HCT116 (cell line): Measurements from ENCODE around the gene ZNF429. TPM values are rescaled to one million over a fixed set of nuclear protein-coding genes. Genes with fewer than 3 reads are reported as not detected.
"Not testable (repeated sequence)": the region's sequence is repeated elsewhere in the genome, so short reads cannot be mapped to it uniquely, and the experiment has no call there.

Experiments used
- ATAC-seq: fragments of 200-7000 bp; cut with Tn5 transposase; 2 replicates; pipeline ENCODE4 v1.9.1; 2020; ENCODE audit warnings: mild to moderate bottlenecking, moderate library complexity
- BruUV-seq: library from RNA; stranded (reverse); fragments of 400-500 nt; replicated peaks from 2 replicates; lab custom pipeline; 2021; lab: Mats Ljungman, UMichigan
- CTCF ChIA-PET: fragments of 300-600 bp; sonication (Branson Sonifier 250); formaldehyde crosslinking; loops from one replicate; lab custom pipeline; 2021; ENCODE audit warnings: antibody characterized with exemption; lab: Charles Lee
- POLR2A ChIA-PET: fragments of 300-600, 350-600 bp; sonication (Branson Sonifier 250); formaldehyde crosslinking; loops from one replicate; lab custom pipeline; 2021; ENCODE audit warnings: antibody characterized with exemption; lab: Charles Lee
- RAD21 ChIA-PET, 2 experiments: fragments of 300-600 bp; sonication (Branson Sonifier 250); formaldehyde crosslinking; loops; one replicate each; lab custom pipeline; 2023; ENCODE audit warnings: low total read pairs in 2 of 2; ENCODE audit not compliant: uncharacterized antibody in 2 of 2, unreplicated experiment in 2 of 2, low non-redundant PET in 1 of 2; lab: Charles Lee
- DNase-seq: peaks from one replicate; pipeline ENCODE4 v3.0.0-alpha.2; 2010; ENCODE audit warnings: low read depth, low spot score
- H2AFZ ChIP-seq: fragments of 200-600 bp; shearing (Covaris generic), sonication (generic); 2 replicates; pipeline ENCODE4 v1.6.1; 2017; ENCODE audit warnings: low read depth, mixed run types, mixed read lengths, antibody characterized with exemption, low read length; ENCODE audit not compliant: poor library complexity, severe bottlenecking
- H3K27ac ChIP-seq: 2 replicates; pipeline ENCODE4 v1.5.1; 2012; ENCODE audit warnings: low read depth, low read length
- H3K27me3 ChIP-seq: fragments of 200-600 bp; sonication (generic); 2 replicates; pipeline ENCODE4 v1.6.1; 2016; ENCODE audit warnings: mixed run types, low read length, mixed read lengths; ENCODE audit not compliant: insufficient read depth
- H3K36me3 ChIP-seq, 2 experiments: fragments of 200-500 bp in 1 of 2; fragments of 200-600 bp in 1 of 2; sonication (Bioruptor generic) in 1 of 2; sonication (generic) in 1 of 2; 2 replicates each; pipeline versions ENCODE4 v1.5.1 to v1.6.1; 2014 to 2016; ENCODE audit warnings: low read length in 2 of 2, inconsistent platforms in 1 of 2, mixed read lengths in 1 of 2, mixed run types in 1 of 2; ENCODE audit not compliant: insufficient read depth in 2 of 2, control insufficient read depth in 1 of 2
- H3K4me1 ChIP-seq, 2 experiments: fragments of 200-600 bp in 1 of 2; sonication (generic) in 1 of 2; 2 replicates each; pipeline versions ENCODE4 v1.5.1 to v1.6.1; 2012 to 2017; ENCODE audit warnings: low read length in 2 of 2, inconsistent platforms in 1 of 2, mild to moderate bottlenecking in 1 of 2, mixed read lengths in 1 of 2, mixed run types in 1 of 2, moderate library complexity in 1 of 2; ENCODE audit not compliant: insufficient read depth in 2 of 2, control insufficient read depth in 1 of 2
- H3K4me2 ChIP-seq: fragments of 200-600 bp; sonication (generic); 2 replicates; pipeline ENCODE4 v1.6.1; 2017; ENCODE audit warnings: mixed run types, low read length, mixed read lengths
- H3K4me3 ChIP-seq, 2 experiments: fragments of 200-600 bp in 1 of 2; sonication (generic) in 1 of 2; replicated peaks in 1 of 2; 2 replicates each; pipeline ENCODE4 v1.5.1; 2011 to 2016; ENCODE audit warnings: low read length in 2 of 2, control low read depth in 1 of 2, low read depth in 1 of 2, mild to moderate bottlenecking in 1 of 2, mixed read lengths in 1 of 2, mixed run types in 1 of 2
- H3K79me2 ChIP-seq: fragments of 200-600 bp; sonication (generic); 2 replicates; pipeline ENCODE4 v1.6.1; 2017; ENCODE audit warnings: mild to moderate bottlenecking, mixed run types, low read length, moderate library complexity, mixed read lengths; ENCODE audit not compliant: insufficient read depth
- H3K9ac ChIP-seq: fragments of 200-600 bp; sonication (generic); 2 replicates; pipeline ENCODE4 v1.6.1; 2016; ENCODE audit warnings: low read length, mixed read lengths
- H3K9me2 ChIP-seq: fragments of 200-600 bp; sonication (generic), shearing (Covaris generic); 2 replicates; pipeline ENCODE4 v1.6.1; 2017; ENCODE audit warnings: mixed run types, mild to moderate bottlenecking, moderate library complexity; ENCODE audit not compliant: insufficient read depth
- H3K9me3 ChIP-seq, 2 experiments: fragments of 200-500 bp in 1 of 2; fragments of 200-600 bp in 1 of 2; sonication (Bioruptor generic) in 1 of 2; sonication (generic) in 1 of 2; 2 replicates each; pipeline ENCODE4 v1.6.1; 2014 to 2017; ENCODE audit warnings: low read length in 2 of 2, mixed read lengths in 2 of 2, inconsistent platforms in 1 of 2, low read depth in 1 of 2, mild to moderate bottlenecking in 1 of 2, mixed run types in 1 of 2, moderate library complexity in 1 of 2; ENCODE audit not compliant: control insufficient read depth in 1 of 2, insufficient read depth in 1 of 2
- H4K20me1 ChIP-seq: fragments of 200-600 bp; sonication (generic), shearing (Covaris generic); 2 replicates; pipeline ENCODE4 v1.6.1; 2017; ENCODE audit warnings: mixed run types, mild to moderate bottlenecking, moderate library complexity; ENCODE audit not compliant: insufficient read depth
- EGR1 ChIP-seq: IDR thresholded peaks from 2 replicates; pipeline ENCODE4 v1.6.1; 2012; ENCODE audit warnings: low read depth
- EZH2 ChIP-seq: fragments of 200-600 bp; sonication (generic); IDR thresholded peaks from 2 replicates; pipeline ENCODE4 v1.6.1; 2017; ENCODE audit warnings: antibody characterized with exemption, mixed run types
- FOSL1 ChIP-seq: IDR thresholded peaks from 2 replicates; pipeline ENCODE4 v1.6.1; 2012; ENCODE audit warnings: low read depth
- JUND ChIP-seq: IDR thresholded peaks from 2 replicates; pipeline ENCODE4 v1.6.1; 2012
- SP1 ChIP-seq: IDR thresholded peaks from 2 replicates; pipeline ENCODE4 v1.6.1; 2012; ENCODE audit warnings: low read depth
- SRF ChIP-seq: IDR thresholded peaks from 2 replicates; pipeline ENCODE4 v1.6.1; 2012; ENCODE audit warnings: low read depth
- ZFX ChIP-seq: fragments of 450-650 bp; IDR thresholded peaks from 2 replicates; pipeline ENCODE4 v1.6.1; 2017
- ZNF274 ChIP-seq: fragments of 200-500 bp; sonication (Bioruptor generic); IDR thresholded peaks from 2 replicates; pipeline ENCODE4 v1.6.1; 2014; ENCODE audit warnings: mild to moderate bottlenecking, low read depth, low read length, inconsistent platforms
- intact Hi-C: fragments of 100-400 bp; cut with micrococcal nuclease; formaldehyde crosslinking; loops from 2 replicates; pipeline ENCODE4 v1.10.0; 2022
- total RNA-seq: library from RNA; stranded (reverse); gene quantifications from one replicate; pipeline ENCODE4 v1.2.1, GENCODE V29; 2021; ENCODE audit not compliant: unreplicated experiment

Gene ZNF429
- total RNA-seq, 1 experiment from 2014 or later = 0.42 TPM

DNA sequence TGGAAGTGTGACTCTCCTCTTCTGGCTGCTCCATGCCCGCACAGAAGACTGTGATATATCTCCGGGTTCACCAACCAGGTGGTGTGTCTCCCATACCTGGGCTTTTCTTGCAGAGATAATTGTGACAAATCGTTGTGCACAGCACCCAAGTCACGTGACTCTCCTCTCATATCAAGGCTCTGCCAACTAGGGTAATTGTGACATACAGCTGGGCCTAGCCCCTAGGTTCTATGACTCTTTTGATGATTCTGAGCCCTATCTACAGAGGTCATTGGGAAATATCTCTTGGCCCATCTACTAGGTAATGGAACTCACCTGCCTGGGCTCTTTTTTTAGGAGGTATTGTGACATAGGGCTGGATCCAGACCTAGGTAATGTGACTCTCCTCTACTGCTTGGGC lies 89.8 kb downstream of the ZNF429 start:
- no peaks in the 10 kb centered on the region for H3K27me3 ChIP-seq
- no peak for ATAC-seq
- H3K4me3 ChIP-seq = no peak overlapping the region
- no peak overlapping the region for H3K9ac ChIP-seq
- ChIA-PET RAD21 (no interaction called here), POLR2A (no interaction called here), CTCF (no interaction called here)
- no peaks in the 10 kb centered on the region for H3K36me3 ChIP-seq
- BruUV-seq = no TSS peak
- no peak for DNase-seq
- no peak overlapping the region for H3K4me2 ChIP-seq
- peaks cover 15 to 55% of the 10 kb centered on the region in 2 experiments; a peak in 2 of 4 replicates for H3K9me3 ChIP-seq
- no peak overlapping the region for H2AFZ ChIP-seq
- H3K9me2 ChIP-seq = no peaks in the 10 kb centered on the region
- TF ChIP-seq EGR1 = no peak
- TF ChIP-seq EZH2 = no peak
- TF ChIP-seq SRF = no peak
- H3K27ac ChIP-seq = no peak overlapping the region
- no peaks in the 10 kb centered on the region for H4K20me1 ChIP-seq
- no peaks in the 10 kb centered on the region for H3K79me2 ChIP-seq
- no peaks in the 10 kb centered on the region for H3K4me1 ChIP-seq
- intact Hi-C loops = no loop called here

DNA sequence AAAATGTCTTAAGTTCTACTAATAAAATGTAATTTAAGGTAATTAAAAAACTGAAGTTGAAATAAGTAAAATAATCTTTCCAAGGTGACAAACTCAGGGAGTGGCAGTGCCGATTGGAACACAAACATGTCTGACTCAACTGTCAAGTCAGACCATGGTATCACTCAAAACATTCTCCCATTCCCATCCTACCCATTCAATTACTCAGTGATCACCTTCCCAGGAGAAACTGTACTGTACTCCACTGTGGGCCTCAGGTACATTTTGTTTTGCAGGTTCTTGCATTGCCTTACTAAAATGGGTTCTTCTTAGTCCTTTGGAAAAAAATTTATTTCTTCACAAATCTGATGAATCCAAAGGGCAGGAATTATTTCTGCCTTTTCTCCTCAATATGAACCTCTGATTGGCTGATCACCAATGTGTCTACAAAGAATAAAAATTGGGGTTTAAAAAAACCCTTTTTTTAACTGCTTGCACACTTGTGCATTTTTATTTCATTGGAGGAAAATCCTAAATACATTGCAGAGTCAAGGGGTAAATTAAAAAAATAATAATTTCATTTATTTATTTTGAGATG lies 96.8 kb downstream of the ZNF429 start:
- no peaks in the 10 kb centered on the region for H3K4me1 ChIP-seq
- no peaks in the 10 kb centered on the region for H3K27me3 ChIP-seq
- H3K4me3 ChIP-seq = no peak overlapping the region
- TF ChIP-seq FOSL1 = no peak
- no peak for TF ChIP-seq ZNF274
- no peak for TF ChIP-seq ZFX
- TF ChIP-seq SP1 = no peak
- no peak for TF ChIP-seq JUND
- ChIA-PET POLR2A (no interaction called here), RAD21 (no interaction called here), CTCF (no interaction called here)
- peaks cover 4 to 20% of the 10 kb centered on the region in 2 experiments; a peak in 2 of 4 replicates for H3K9me3 ChIP-seq
- H3K9ac ChIP-seq = no peak overlapping the region
- intact Hi-C loops = no loop called here
- no peak overlapping the region for H3K4me2 ChIP-seq
- no peak overlapping the region for H2AFZ ChIP-seq
- no peaks in the 10 kb centered on the region for H3K79me2 ChIP-seq
- DNase-seq (no peak), ATAC-seq (no peak)
- no peaks in the 10 kb centered on the region for H3K9me2 ChIP-seq
- H3K27ac ChIP-seq = no peak overlapping the region
- H3K36me3 ChIP-seq = no peaks in the 10 kb centered on the region
- H4K20me1 ChIP-seq = no peaks in the 10 kb centered on the region
- BruUV-seq = no TSS peak

DNA sequence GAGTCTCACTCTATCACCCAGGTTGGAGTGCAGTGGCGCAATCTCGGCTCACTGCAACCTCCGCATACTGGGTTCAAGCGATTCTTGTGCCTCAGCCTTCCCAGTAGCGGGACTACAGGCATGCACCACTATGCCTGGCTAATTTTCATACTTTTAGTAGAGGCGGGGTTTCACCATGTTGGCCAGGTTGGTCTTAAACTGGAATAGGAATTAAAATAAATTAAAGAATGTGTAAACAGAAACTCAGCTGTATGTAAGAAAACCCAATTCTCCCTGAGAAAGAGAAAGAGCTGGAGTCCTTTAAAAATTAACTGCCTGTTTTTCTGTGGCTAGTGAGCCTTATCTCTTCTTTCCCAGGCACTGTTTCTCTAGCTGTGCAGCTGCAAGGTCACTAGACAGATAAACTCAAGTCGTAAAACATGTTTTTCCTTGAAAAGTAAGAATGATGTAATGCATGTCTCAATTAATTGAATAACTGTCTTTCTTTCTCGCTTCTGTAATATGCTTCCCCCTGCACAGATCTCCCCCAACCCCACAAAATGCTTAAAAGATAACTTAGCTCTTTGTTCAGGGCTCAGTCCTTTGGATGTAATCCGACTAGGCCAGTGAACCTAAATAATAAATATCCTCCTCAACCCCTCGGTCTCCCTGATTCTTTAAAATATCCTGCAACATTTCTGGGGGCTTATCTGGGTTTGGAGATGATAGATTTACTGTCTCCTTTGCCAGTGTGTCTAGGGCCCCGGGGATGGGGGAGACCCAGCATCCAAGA lies 97.4 kb downstream of the ZNF429 start:
- H3K36me3 ChIP-seq, RAD21 ChIA-PET, ATAC-seq, BruUV-seq, H3K4me2 ChIP-seq, intact Hi-C loops, H3K9ac ChIP-seq, H3K4me1 ChIP-seq, H3K4me3 ChIP-seq, H3K27ac ChIP-seq, H3K9me2 ChIP-seq, H2AFZ ChIP-seq, H3K79me2 ChIP-seq, CTCF ChIA-PET, H4K20me1 ChIP-seq, H3K27me3 ChIP-seq, POLR2A ChIA-PET, DNase-seq: not testable (repeated sequence)
- H3K9me3 ChIP-seq = peaks cover 0 to 13% of the 10 kb centered on the region in 2 experiments; a peak in 2 of 4 replicates
